Neural progenitor cell (in vitro differentiated cells): ENCODE data around the gene CIITA. TPM values are rescaled to one million over a fixed set of nuclear protein-coding genes. Genes with fewer than 3 reads are reported as not detected.

Source experiments
- DNase-seq: peaks from one replicate; pipeline ENCODE4 v3.0.0-alpha.2; 2016; ENCODE audit warnings: low spot score
- H2AFZ ChIP-seq: fragments of 200-600 bp; sonication (generic); replicated peaks from 2 replicates; pipeline ENCODE4 v1.6.1; 2016; ENCODE audit warnings: antibody characterized with exemption
- H3F3A ChIP-seq: fragments of 200-600 bp; sonication (generic); 2 replicates; pipeline ENCODE4 v1.6.1; 2016; ENCODE audit warnings: antibody characterized with exemption, low read depth
- H3K27ac ChIP-seq: fragments of 200-600 bp; sonication (generic); 2 replicates; pipeline ENCODE4 v1.5.1; 2016; ENCODE audit warnings: mild to moderate bottlenecking
- H3K27me3 ChIP-seq: fragments of 200-600 bp; sonication (generic); 2 replicates; pipeline ENCODE4 v1.6.1; 2016; ENCODE audit warnings: mild to moderate bottlenecking, moderate library complexity
- H3K36me3 ChIP-seq: fragments of 200-600 bp; sonication (generic); 2 replicates; pipeline ENCODE4 v1.5.1; 2016
- H3K4me1 ChIP-seq: fragments of 200-600 bp; sonication (generic); 2 replicates; pipeline ENCODE4 v1.6.1; 2016; ENCODE audit warnings: mixed run types
- H3K4me2 ChIP-seq: fragments of 200-600 bp; sonication (generic); 2 replicates; pipeline ENCODE4 v1.6.1; 2016
- H3K4me3 ChIP-seq: fragments of 200-600 bp; sonication (generic); 2 replicates; pipeline ENCODE4 v1.5.1; 2016
- H3K79me2 ChIP-seq: fragments of 200-600 bp; sonication (generic); 2 replicates; pipeline ENCODE4 v1.6.1; 2016; ENCODE audit warnings: low read depth
- H3K9ac ChIP-seq: fragments of 200-600 bp; sonication (generic); 2 replicates; pipeline ENCODE4 v1.6.1; 2016
- H3K9me3 ChIP-seq: fragments of 200-600 bp; sonication (generic); 2 replicates; pipeline ENCODE4 v1.5.1; 2016; ENCODE audit warnings: low read depth
- H4K20me1 ChIP-seq: fragments of 200-600 bp; sonication (generic); 2 replicates; pipeline ENCODE4 v1.6.1; 2016; ENCODE audit warnings: low read depth
- H3K27ac Mint-ChIP-seq: 3 replicates; pipeline ENCODE4 v1.8.0; 2021; ENCODE audit warnings: mixed read lengths
- H3K27me3 Mint-ChIP-seq: 2 replicates; pipeline ENCODE4 v1.8.0; 2022; ENCODE audit warnings: low read depth, mild to moderate bottlenecking, inconsistent platforms, moderate library complexity, mixed read lengths; ENCODE audit not compliant: insufficient read depth
- H3K36me3 Mint-ChIP-seq: 3 replicates; pipeline ENCODE4 v1.8.0; 2021; ENCODE audit warnings: mixed read lengths
- H3K4me1 Mint-ChIP-seq: 3 replicates; pipeline ENCODE4 v1.8.0; 2021; ENCODE audit warnings: mixed read lengths
- H3K4me3 Mint-ChIP-seq: 3 replicates; pipeline ENCODE4 v1.8.0; 2021; ENCODE audit warnings: mild to moderate bottlenecking, moderate library complexity, mixed read lengths
- H3K9me3 Mint-ChIP-seq: 3 replicates; pipeline ENCODE4 v1.8.0; 2020; ENCODE audit warnings: mixed read lengths
- CTCF ChIP-seq: fragments of 200-600 bp; sonication (generic); IDR thresholded peaks from 2 replicates; pipeline ENCODE4 v1.5.1; 2017; ENCODE audit warnings: antibody characterized with exemption, mild to moderate bottlenecking
- EZH2 ChIP-seq: fragments of 200-600 bp; sonication (generic); IDR thresholded peaks from 2 replicates; pipeline ENCODE4 v1.6.1; 2017; ENCODE audit warnings: antibody characterized with exemption, mild to moderate bottlenecking, moderate library complexity
- EZH2phosphoT487 ChIP-seq: fragments of 200-600 bp; sonication (generic); IDR thresholded peaks from 2 replicates; pipeline ENCODE4 v1.6.1; 2017; ENCODE audit warnings: antibody characterized with exemption
- total RNA-seq: library from RNA; depleted of rRNA; stranded (reverse); fragments of >200 nt; gene quantifications from 2 replicates; pipeline ENCODE4 v1.2.3, GENCODE V29; 2015; ENCODE audit warnings: low replicate concordance

The CIITA gene
- total RNA-seq, 1 donor from 2014 or later: not detected

GRCh38 chr16:10846213-10846998 is 30.6 kb upstream of the CIITA start:
- Mint-ChIP-seq H3K9me3 (no peaks in the 10 kb centered on the region), H3K36me3 (no peaks in the 10 kb centered on the region), H3K4me3 (no peak overlapping the region), H3K27ac (no peak overlapping the region), H3K27me3 (peaks cover 6% of the 10 kb centered on the region), H3K4me1 (no peaks in the 10 kb centered on the region)
- Histone ChIP-seq H4K20me1 (no peaks in the 10 kb centered on the region), H3K79me2 (no peaks in the 10 kb centered on the region), H3K4me3 (no peak overlapping the region), H3K4me1 (no peaks in the 10 kb centered on the region), H3K9me3 (no peaks in the 10 kb centered on the region), H2AFZ (no peak overlapping the region), H3K4me2 (no peak overlapping the region), H3K36me3 (no peaks in the 10 kb centered on the region), H3F3A (no peaks in the 10 kb centered on the region), H3K9ac (no peak overlapping the region), H3K27me3 (no peaks in the 10 kb centered on the region), H3K27ac (no peak overlapping the region)
- DNase-seq: no peak
- TF ChIP-seq EZH2phosphoT487 (no peak), EZH2 (no peak), CTCF (no peak)

- Histone ChIP-seq H3F3A (no peaks in the 10 kb centered on the region), H3K27ac (no peak overlapping the region), H3K4me3 (no peak overlapping the region), H3K4me2 (no peak overlapping the region), H3K9me3 (no peaks in the 10 kb centered on the region), H4K20me1 (no peaks in the 10 kb centered on the region), H3K9ac (no peak overlapping the region), H3K79me2 (no peaks in the 10 kb centered on the region), H3K4me1 (no peaks in the 10 kb centered on the region), H3K27me3 (no peaks in the 10 kb centered on the region), H2AFZ (no peak overlapping the region), H3K36me3 (no peaks in the 10 kb centered on the region)
- H3K27me3 Mint-ChIP-seq: peaks cover 3% of the 10 kb centered on the region
- no peak overlapping the region for H3K27ac Mint-ChIP-seq
- H3K4me1 Mint-ChIP-seq: no peaks in the 10 kb centered on the region
- no peaks in the 10 kb centered on the region for H3K36me3 Mint-ChIP-seq
- DNase-seq: no peak
- no peak for TF ChIP-seq EZH2
- TF ChIP-seq EZH2phosphoT487: no peak
- no peak for TF ChIP-seq CTCF
- H3K4me3 Mint-ChIP-seq: no peak overlapping the region
- H3K9me3 Mint-ChIP-seq: no peaks in the 10 kb centered on the region
Measured at GRCh38 chr16:10847176-10847575, 29.8 kb upstream of the CIITA start.

- Histone ChIP-seq H3F3A (no peaks in the 10 kb centered on the region), H3K79me2 (no peaks in the 10 kb centered on the region), H2AFZ (no peak overlapping the region), H4K20me1 (no peaks in the 10 kb centered on the region), H3K4me1 (no peaks in the 10 kb centered on the region), H3K4me3 (no peak overlapping the region), H3K27me3 (no peaks in the 10 kb centered on the region), H3K36me3 (no peaks in the 10 kb centered on the region), H3K27ac (no peak overlapping the region), H3K9me3 (no peaks in the 10 kb centered on the region), H3K4me2 (no peak overlapping the region), H3K9ac (no peak overlapping the region)
- no peaks in the 10 kb centered on the region for H3K36me3 Mint-ChIP-seq
- H3K27me3 Mint-ChIP-seq: peaks cover 3% of the 10 kb centered on the region
- H3K27ac Mint-ChIP-seq: no peak overlapping the region
- TF ChIP-seq EZH2 (no peak), CTCF (no peak), EZH2phosphoT487 (no peak)
- no peaks in the 10 kb centered on the region for H3K9me3 Mint-ChIP-seq
- DNase-seq: no peak
- no peaks in the 10 kb centered on the region for H3K4me1 Mint-ChIP-seq
- H3K4me3 Mint-ChIP-seq: no peak overlapping the region
Measured at GRCh38 chr16:10849736-10850477, 27.1 kb upstream of the CIITA start.
